ENCODE data around the gene VSIG1. TPM values are rescaled to one million over a fixed set of nuclear protein-coding genes. Genes with fewer than 3 reads are reported as not detected.

VSIG1 gene
- total and polyA plus RNA-seq, 2 of the 8 experiments (the other 6 are each of a cell fraction or from before 2014, with no cell fraction given), result 2.2 to 2.9 TPM

- no peak overlapping the region for H3K4me2 ChIP-seq (ENCODE audit: insufficient read depth in 1 of 2, low read depth in 2 of 2, low read length in 2 of 2)
- H3K27me3 ChIP-seq (replicated peaks in 1 of 4; ENCODE audit: control insufficient read depth in 3 of 4, extremely low read depth in 1 of 4, insufficient read depth in 3 of 4, low read length in 3 of 4), result no peaks in the 10 kb centered on the region
- no peak overlapping the region for H2BK5ac ChIP-seq (ENCODE audit: low read depth, low read length)
- no peak overlapping the region for H3K27ac ChIP-seq (ENCODE audit: low read depth, low read length)
- no peak overlapping the region for H4K8ac ChIP-seq (ENCODE audit: extremely low read depth, insufficient read depth, low read length)
- WGBS, 2 experiments (ENCODE audit: extremely low coverage in 1 of 2, insufficient coverage in 1 of 2, insufficient read length in 1 of 2, insufficient replicate concordance in 2 of 2, low coverage in 1 of 2, low lambda C conversion rate in 2 of 2, missing lambda C conversion rate in 1 of 2), result no CpG with 5 or more reads among the region's 5 CpGs
- H4K20me1 ChIP-seq (replicated peaks in 1 of 2; ENCODE audit: control insufficient read depth in 1 of 2, insufficient read depth in 2 of 2, low read length in 2 of 2), result no peaks in the 10 kb centered on the region
- no peak overlapping the region for H2BK12ac ChIP-seq (ENCODE audit: low read depth, low read length)
- H4K5ac ChIP-seq (ENCODE audit: insufficient read length, low read depth, low read length), result no peak overlapping the region
- H3K4me1 ChIP-seq (replicated peaks in 1 of 4; ENCODE audit: control insufficient read depth in 3 of 4, insufficient read depth in 4 of 4, low read length in 3 of 4), result no peaks in the 10 kb centered on the region
- H3K4ac ChIP-seq (replicated peaks; ENCODE audit: insufficient read length, low read depth, low read length), result no peak overlapping the region
- CTCF ChIA-PET (ENCODE audit: partially characterized antibody), result no interaction called here
- no peak overlapping the region for H2BK120ac ChIP-seq (replicated peaks; ENCODE audit: low read depth, low read length)
- H3K36me3 ChIP-seq (ENCODE audit: control insufficient read depth in 2 of 4, insufficient read depth in 4 of 4, low read length in 3 of 4), result no peaks in the 10 kb centered on the region
- no peak overlapping the region for H3K14ac ChIP-seq (ENCODE audit: insufficient read length)
- H3K9me3 ChIP-seq (ENCODE audit: insufficient read depth in 2 of 2, low read depth in 1 of 2, low read length in 1 of 2), result no peaks in the 10 kb centered on the region
- H2BK20ac ChIP-seq (ENCODE audit: low read length), result no peak overlapping the region
- H2BK15ac ChIP-seq (ENCODE audit: low read length), result no peak overlapping the region
- no peak overlapping the region for H2AK5ac ChIP-seq (ENCODE audit: low read depth, low read length)
- DNase-seq (ENCODE audit: low read depth in 1 of 2, low spot score in 2 of 2) (no peak), FAIRE-seq (no peak)
- H3K4me3 ChIP-seq (ENCODE audit: extremely low read depth in 1 of 4, insufficient read depth in 2 of 4, low read depth in 3 of 4, low read length in 4 of 4), result no peak overlapping the region
- H3K18ac ChIP-seq (ENCODE audit: extremely low read depth, low read length), result no peak overlapping the region
- H3K56ac ChIP-seq (replicated peaks; ENCODE audit: insufficient read length, low read depth, low read length), result no peak overlapping the region
- H4K91ac ChIP-seq (replicated peaks; ENCODE audit: insufficient read length, low read length), result no peak overlapping the region
- no peaks in the 10 kb centered on the region for H3K23me2 ChIP-seq (ENCODE audit: low read depth, low read length)
- H3K79me1 ChIP-seq (ENCODE audit: low read depth, low read length), result no peaks in the 10 kb centered on the region
- H3K9ac ChIP-seq (replicated peaks in 1 of 4; ENCODE audit: extremely low read depth in 1 of 4, low read depth in 3 of 4, low read length in 3 of 4), result no peak overlapping the region
- no peak overlapping the region for H3K23ac ChIP-seq (ENCODE audit: insufficient read length)
- H2AFZ ChIP-seq (ENCODE audit: low read length), result no peak overlapping the region
- no peaks in the 10 kb centered on the region for H3K79me2 ChIP-seq (ENCODE audit: control insufficient read depth in 1 of 2, insufficient read depth in 2 of 2, low read length in 2 of 2)
- POLR2A ChIA-PET (ENCODE audit: partially characterized antibody), result no interaction called here
- TF ChIP-seq SIRT6 (IDR thresholded peaks at IDR 0.05; ENCODE audit: low read length), result no peak
Measured at GRCh38 chrX:108032944-108033343, 11.9 kb upstream of the VSIG1 start.
